Tibial nerve (tissue), 4 donors: ENCODE data around the gene FAM3B. TPM values are rescaled to one million over a fixed set of nuclear protein-coding genes. Genes with fewer than 3 reads are reported as not detected.
"Not testable (repeated sequence)": the region's sequence is repeated elsewhere in the genome, so short reads cannot be mapped to it uniquely, and the experiment has no call there.

Experiments
- DNase-seq, 2 donors: peaks; one replicate each; pipeline ENCODE4 v3.0.0-alpha.2; 2019; ENCODE audit warnings: low spot score in 2 of 2
- H3K27ac ChIP-seq, 4 donors: fragments of 200-600 bp; sonication (generic) in 3 of 4; one replicate each; pipeline ENCODE4 v1.5.1; 2017 to 2019; ENCODE audit warnings: mild to moderate bottlenecking in 1 of 4
- H3K27me3 ChIP-seq, 2 donors: fragments of 200-600 bp; sonication (generic) in 1 of 2; one replicate each; pipeline versions ENCODE4 v1.5.1 to v1.6.0; 2017 to 2019
- H3K36me3 ChIP-seq, 3 donors: fragments of 200-600 bp; sonication (generic); one replicate each; pipeline ENCODE4 v1.5.1; 2018 to 2019
- H3K4me1 ChIP-seq, 4 donors: fragments of 200-600 bp; sonication (generic) in 3 of 4; one replicate each; pipeline ENCODE4 v1.5.1; 2017 to 2019
- H3K4me3 ChIP-seq, 4 donors: fragments of 200-600 bp; sonication (generic) in 3 of 4; one replicate each; pipeline ENCODE4 v1.5.1; 2017 to 2019; ENCODE audit warnings: mild to moderate bottlenecking in 1 of 4, moderate library complexity in 1 of 4
- H3K9me3 ChIP-seq, 4 donors: fragments of 200-600 bp; sonication (generic) in 3 of 4; one replicate each; pipeline ENCODE4 v1.5.1; 2017 to 2019
- CTCF ChIP-seq, 5 experiments: fragments of 200-600 bp in 3 of 5; fragments of 450-650 bp in 2 of 5; sonication (generic) in 3 of 5; IDR thresholded peaks; one replicate each; pipeline ENCODE4 v1.5.1; 2016 to 2019; ENCODE audit warnings: antibody characterized with exemption in 5 of 5, mild to moderate bottlenecking in 3 of 5, moderate library complexity in 2 of 5
- EP300 ChIP-seq, 2 donors: sonication (generic); formaldehyde crosslinking; IDR thresholded peaks; one replicate each; pipeline ENCODE4 v1.6.1; 2017; ENCODE audit warnings: antibody characterized with exemption in 2 of 2, mild to moderate bottlenecking in 1 of 2
- POLR2A ChIP-seq, 2 donors: fragments of 450-650 bp; IDR thresholded peaks; one replicate each; pipeline ENCODE4 v1.6.1; 2017; ENCODE audit warnings: antibody characterized with exemption in 2 of 2, mild to moderate bottlenecking in 2 of 2, moderate library complexity in 2 of 2
- WGBS, 2 donors: methylation state at CpG; one replicate each; pipeline ENCODE4 v1.1.5; 2018; 5-methylcytosine and 5-hydroxymethylcytosine counted together
- total RNA-seq, 4 donors: library from RNA; depleted of rRNA; stranded (reverse); fragments of >200 nt; gene quantifications; one replicate each; pipeline ENCODE4 v1.1.0, GENCODE V29; 2016

Gene FAM3B
- total RNA-seq, 4 donors from 2014 or later: not detected

DNA sequence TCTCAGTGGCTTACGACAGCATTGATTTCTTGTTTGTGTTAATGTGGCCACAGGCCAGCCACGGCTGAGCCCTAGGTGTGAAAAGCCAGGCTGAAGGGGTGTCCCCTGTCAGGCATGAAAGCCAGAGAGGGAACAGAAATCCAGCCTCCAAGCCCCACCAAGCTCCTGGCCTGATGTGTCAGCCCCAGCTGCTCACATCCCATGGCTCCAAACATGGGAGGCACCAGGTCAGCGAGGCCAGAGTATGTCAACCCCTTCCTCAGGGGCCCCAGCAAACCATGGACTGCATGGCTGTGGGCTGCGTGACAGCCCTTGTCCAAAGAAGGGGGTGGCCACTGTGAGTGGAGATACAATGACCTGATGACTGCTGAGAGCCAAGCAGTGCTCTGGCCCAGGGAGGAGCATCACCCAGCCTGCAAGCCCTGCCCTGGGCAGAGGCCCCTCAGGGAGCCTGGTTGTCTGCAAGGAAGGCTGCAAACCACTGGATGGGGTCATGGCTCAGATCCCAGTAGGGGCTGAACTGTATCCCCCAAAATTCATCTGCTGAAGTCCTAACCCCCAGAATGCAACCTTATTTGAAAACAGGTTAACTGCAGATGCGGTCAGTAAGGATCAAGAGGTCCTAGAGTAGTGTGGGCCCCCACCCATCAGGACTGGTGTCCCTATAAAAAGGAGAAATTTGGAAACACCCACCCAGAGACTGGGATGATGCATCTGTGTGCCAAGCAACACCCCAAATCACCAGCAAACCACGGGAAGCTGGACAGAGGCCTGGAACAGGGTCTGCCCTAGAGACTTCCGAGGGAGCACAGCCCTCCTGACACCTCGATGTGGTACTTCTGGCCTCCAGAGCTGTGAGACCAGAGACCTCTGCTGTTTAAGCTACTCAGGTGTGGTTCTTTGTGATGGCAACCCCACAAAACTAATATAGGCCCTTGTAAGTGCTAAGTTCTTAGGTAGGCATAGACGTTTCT, 41.9 kb downstream of the FAM3B start:
- DNase-seq: no peak
- H3K4me1 ChIP-seq: peaks cover 0 to 60% (median 10%) of the 10 kb centered on the region in 4 donors
- no peaks in the 10 kb centered on the region for H3K36me3 ChIP-seq
- WGBS, 2 donors: 70 to 74% methylated on average over 9 of the region's 9 CpGs
- H3K27ac ChIP-seq: peak overlapping the region in 3 of 4 donors; percentile 40 to 88 (median 86)
- H3K4me3 ChIP-seq: no peak overlapping the region
- no peaks in the 10 kb centered on the region for H3K27me3 ChIP-seq
- TF ChIP-seq POLR2A (IDR thresholded peaks at IDR 0.05): no peak
- no peaks in the 10 kb centered on the region for H3K9me3 ChIP-seq

GRCh38 chr21:41359286-41359685, 42.7 kb downstream of the FAM3B start:
- Histone ChIP-seq H3K9me3 (no peaks in the 10 kb centered on the region), H3K4me3 (no peak overlapping the region), H3K27ac (peak overlapping the region in 3 of 4 donors; percentile 43 to 88 (median 86)), H3K27me3 (no peaks in the 10 kb centered on the region), H3K4me1 (peaks cover 0 to 68% (median 10%) of the 10 kb centered on the region in 4 donors), H3K36me3 (no peaks in the 10 kb centered on the region)
- DNase-seq: no peak
- WGBS, 2 donors: 51 to 61% methylated on average over 12 of the region's 12 CpGs
- TF ChIP-seq EP300 (IDR thresholded peaks at IDR 0.05) (no peak), CTCF (IDR thresholded peaks at IDR 0.05) (peak in 3 of 5 experiments; percentile 10 to 22 (median 15)), POLR2A (IDR thresholded peaks at IDR 0.05) (no peak)

GRCh38 chr21:41359754-41360071, 43.1 kb downstream of the FAM3B start:
- H3K4me1 ChIP-seq: peaks cover 0 to 72% (median 10%) of the 10 kb centered on the region in 4 donors
- not testable (repeated sequence) for DNase-seq, H3K36me3 ChIP-seq, H3K4me3 ChIP-seq, H3K27me3 ChIP-seq, H3K9me3 ChIP-seq
- H3K27ac ChIP-seq: peak overlapping the region in 3 of 4 donors; percentile 43 to 88 (median 86)
- 86 to 95% methylated on average over 4 of the region's 4 CpGs for WGBS, 2 donors

DNA sequence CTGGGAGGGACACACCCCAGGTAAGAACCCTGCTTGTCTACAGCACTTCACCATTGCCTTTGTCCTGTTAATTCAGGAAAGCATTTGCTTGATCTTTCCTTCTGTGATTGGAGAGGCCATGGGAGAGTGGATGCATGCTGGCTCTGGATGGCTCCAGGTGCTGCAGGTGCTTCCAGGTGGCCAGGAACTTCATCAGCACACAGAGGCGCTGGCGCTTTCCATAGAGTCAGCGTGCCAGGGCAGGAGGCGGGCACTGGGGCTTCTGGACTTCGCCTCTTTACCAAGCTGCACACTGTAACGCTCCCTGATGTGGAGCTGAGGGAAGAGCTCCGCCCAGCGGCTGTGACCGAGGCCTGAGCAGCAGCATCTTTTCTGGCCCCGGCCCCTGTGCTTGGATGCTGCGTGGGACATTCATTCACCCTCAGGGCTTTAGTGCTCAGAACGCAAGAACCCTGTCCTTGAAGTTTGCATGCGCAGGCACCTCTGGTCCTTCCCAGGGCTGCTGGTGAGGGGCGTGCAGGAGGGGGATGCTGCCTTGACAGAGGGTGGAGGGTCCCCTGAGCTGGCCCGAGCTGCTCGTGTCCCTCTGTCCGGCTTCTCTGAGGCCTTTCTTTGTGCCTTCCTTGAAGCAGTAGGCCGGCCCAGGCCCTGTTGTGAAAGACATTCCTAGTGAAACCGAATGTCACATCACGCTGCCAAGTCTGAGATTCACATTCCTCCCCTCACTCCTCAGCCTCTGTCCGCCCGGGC, 43.6 kb downstream of the FAM3B start:
- Histone ChIP-seq H3K4me1 (peaks cover 0 to 72% (median 10%) of the 10 kb centered on the region in 4 donors), H3K27ac (peak overlapping the region; percentile 55 to 92 (median 87)), H3K9me3 (no peaks in the 10 kb centered on the region), H3K4me3 (no peak overlapping the region), H3K36me3 (no peaks in the 10 kb centered on the region), H3K27me3 (no peaks in the 10 kb centered on the region)
- peak; percentile 53 to 75 for DNase-seq
- WGBS, 2 donors: 48 to 50% methylated on average over 20 of the region's 22 CpGs
- peak; percentile 20 to 45 (median 34) for TF ChIP-seq CTCF (IDR thresholded peaks at IDR 0.05)
- TF ChIP-seq EP300 (IDR thresholded peaks at IDR 0.05): peak in 1 of 2 donors; percentile 42
- no peak for TF ChIP-seq POLR2A (IDR thresholded peaks at IDR 0.05)

DNA sequence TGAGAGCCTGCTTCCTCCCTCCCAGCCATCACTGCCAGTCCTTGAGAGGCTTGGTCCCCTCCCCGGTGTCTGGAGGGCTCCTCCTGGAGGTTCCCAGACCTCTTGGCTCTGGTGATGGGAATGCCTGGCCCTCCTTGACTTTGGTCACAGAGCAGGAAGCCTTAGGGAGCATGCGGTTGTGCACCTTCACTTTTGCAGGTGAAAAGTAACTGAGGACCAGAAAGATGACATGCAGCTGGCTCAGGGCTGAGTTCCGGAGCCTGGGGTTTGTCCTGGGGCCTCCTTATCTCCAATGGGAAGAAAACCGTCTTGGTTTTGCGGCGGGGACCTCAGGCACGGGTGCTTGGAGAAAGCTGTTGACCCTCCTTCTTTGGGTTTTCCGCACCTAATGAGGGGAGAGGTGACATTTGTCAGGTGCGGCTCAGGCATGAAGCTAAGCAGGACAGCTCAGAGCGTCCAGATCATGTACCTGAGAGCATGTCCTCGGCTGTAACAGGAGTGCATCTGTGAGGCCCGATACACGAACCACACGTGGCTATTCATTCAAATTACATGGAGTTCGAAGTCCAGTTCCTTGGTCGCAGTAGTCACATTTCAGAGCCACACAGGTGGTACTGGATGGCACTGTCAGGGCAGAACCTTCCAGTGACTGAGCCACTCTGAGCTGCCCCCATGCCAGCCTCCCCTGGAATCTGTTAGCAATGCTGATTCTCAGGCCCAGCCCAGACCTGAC, 44.6 kb downstream of the FAM3B start:
- Histone ChIP-seq H3K27ac (peak overlapping the region; percentile 55 to 92 (median 87)), H3K9me3 (no peaks in the 10 kb centered on the region), H3K36me3 (no peaks in the 10 kb centered on the region), H3K4me3 (peak overlapping the region; percentile 23 to 44 (median 33)), H3K4me1 (peaks cover 0 to 72% (median 10%) of the 10 kb centered on the region in 4 donors), H3K27me3 (no peaks in the 10 kb centered on the region)
- WGBS, 2 donors: 94 to 96% methylated on average over 16 of the region's 16 CpGs
- no peak for DNase-seq
- TF ChIP-seq CTCF (IDR thresholded peaks at IDR 0.05) (no peak), EP300 (IDR thresholded peaks at IDR 0.05) (no peak), POLR2A (IDR thresholded peaks at IDR 0.05) (no peak)
